Measurements from ENCODE around the gene SH2D5.
"Not testable (repeated sequence)": the region's sequence is repeated elsewhere in the genome, so short reads cannot be mapped to it uniquely, and the experiment has no call there.

The SH2D5 gene

DNA sequence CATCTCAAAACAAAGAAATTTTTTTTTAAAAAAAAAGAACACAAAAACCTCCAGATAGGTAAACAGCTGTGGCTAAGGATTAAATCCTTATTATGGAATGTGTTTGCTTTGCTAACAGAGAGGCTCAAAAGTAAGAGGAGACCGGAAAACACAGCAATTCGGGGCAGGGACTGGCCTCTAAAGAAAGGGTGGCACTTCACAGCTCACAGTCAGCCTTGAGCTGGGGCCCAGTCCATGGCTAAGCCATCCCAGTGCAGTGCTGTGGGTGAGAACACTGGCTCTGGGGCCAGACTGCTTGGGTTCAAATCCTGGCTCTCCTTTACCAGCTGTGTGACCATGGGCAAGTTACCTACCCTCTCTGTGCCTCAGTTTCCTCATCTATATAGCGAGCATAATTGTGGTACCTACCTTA is 42.9 kb downstream of the SH2D5 start:
- DNase-seq: no peak

GRCh38 chr1:20686883-20687725 is 45.4 kb downstream of the SH2D5 start:
- no peak for DNase-seq

GRCh38 chr1:20685741-20686140 is 46.8 kb downstream of the SH2D5 start:
- DNase-seq: no peak

DNA sequence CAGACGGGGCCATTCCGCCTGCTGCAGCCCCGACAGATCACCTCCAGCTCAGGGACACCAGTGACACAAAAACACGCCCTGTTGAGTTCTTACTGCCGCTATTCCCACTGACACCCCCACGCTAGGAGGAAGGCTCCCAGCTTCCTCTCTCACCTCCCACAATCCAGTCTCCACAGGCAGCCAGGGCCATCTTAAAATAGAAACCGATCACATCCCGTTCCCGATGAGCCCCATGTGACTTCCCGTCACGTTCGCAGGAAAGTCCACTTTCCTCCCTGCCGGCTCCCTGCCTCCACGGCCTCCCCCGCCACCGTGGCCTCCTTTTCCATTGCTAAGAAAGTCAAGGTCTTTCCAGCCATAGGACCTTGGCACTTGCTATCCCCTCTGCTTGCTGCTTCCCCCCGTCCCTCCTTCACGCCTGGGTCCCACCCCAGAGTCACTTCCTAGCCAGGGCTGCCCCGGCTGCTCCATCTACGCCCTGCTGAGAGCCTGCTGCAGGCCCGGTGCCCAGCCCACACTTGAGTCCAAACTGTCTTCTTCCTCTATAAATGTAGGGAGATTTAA is 47.3 kb downstream of the SH2D5 start:
- no peak for DNase-seq

GRCh38 chr1:20684651-20685050 is 47.9 kb downstream of the SH2D5 start:
- DNase-seq: no peak

GRCh38 chr1:20684050-20684620 is 48.4 kb downstream of the SH2D5 start:
- no peak for DNase-seq

DNA sequence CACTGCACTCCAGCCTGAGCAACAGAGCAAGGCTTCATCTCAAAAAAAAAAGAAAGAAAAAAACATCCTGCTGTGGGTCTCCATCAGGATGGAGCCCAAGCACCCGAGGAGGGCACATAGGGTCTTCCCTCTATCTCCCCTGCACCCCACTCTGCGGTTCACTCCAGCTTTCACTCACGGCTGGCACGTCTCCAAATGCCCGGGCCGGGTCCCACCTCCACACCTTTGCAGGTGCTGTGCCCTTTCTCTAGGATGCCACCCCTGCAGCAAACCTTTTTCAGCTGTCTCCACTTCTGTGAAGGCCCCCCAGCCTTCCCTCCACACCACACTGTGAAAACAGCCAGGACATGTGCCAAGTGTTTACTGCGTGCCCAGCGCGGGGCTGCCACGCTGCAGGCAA is 48.9 kb downstream of the SH2D5 start:
- no peak for DNase-seq

GRCh38 chr1:20682571-20683236 is 49.8 kb downstream of the SH2D5 start:
- no peak for DNase-seq

- no peak for DNase-seq
Observed at GRCh38 chr1:20681999-20682398, 50.5 kb downstream of the SH2D5 start.

DNA sequence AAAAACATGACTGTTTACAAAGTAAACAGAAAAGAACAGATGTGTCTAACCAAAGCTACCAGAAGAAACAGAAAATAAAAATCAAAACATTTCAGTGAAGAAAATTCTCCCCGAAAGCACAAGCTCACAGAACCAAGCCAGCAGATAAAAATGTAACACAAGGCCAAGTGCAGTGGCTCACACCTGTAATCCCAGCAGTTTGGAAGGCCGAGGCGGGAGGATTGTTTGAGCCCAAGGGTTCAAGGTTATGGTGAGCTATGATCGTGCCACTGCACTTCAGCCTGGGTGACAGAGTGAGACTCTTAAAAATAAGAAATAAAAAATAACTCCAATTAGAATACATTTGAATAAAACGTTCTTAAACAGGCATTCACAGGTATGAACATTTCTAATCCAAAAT is 52.2 kb downstream of the SH2D5 start:
- no peak for DNase-seq

GRCh38 chr1:20678599-20678998 is 53.9 kb downstream of the SH2D5 start:
- DNase-seq: no peak

- not testable (repeated sequence) for DNase-seq
Observed at GRCh38 chr1:20673626-20674025, 58.9 kb downstream of the SH2D5 start.

DNA sequence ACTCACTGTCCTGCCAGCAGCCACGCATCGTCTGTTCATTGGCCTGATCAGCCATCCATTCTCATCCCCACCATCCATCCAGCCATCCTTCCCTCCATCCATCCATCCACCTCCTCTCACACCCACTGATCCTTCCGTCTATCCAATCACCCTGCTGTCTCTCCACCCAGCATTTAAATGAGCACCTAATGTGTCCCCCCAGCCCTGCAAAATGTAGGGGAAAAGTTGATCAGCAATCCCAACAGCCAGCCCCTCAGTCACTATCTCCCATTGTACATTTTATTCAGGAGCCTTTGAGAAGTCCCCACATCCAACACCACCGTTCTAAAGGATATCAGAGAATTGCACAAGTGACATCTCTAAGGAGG is 60.3 kb downstream of the SH2D5 start:
- no peak for DNase-seq

DNA sequence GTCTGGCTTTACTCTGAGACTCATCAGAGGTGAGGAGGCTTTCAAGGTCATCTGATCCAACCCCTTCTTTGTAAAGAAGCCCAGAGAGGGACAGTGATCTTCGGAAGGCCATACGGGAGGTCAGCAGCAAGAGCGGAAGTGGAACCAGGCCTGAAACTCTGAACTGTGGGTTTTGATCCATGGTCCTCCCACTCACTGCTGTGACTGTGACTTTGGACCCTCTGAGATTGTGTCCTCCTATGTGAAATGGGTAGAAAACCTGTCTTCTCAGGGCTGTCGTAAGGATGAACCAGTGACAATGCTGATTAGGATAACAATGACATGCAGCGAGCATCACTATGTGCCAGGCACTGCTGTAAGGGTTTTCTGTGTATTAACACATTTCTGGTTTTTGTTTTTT is 61.6 kb downstream of the SH2D5 start:
- no peak for DNase-seq
